Prostate gland (tissue), 2 donors: ENCODE results near the gene PCK1. TPM values are rescaled to one million over a fixed set of nuclear protein-coding genes. Genes with fewer than 3 reads are reported as not detected.

Source experiments
- DNase-seq: peaks from one replicate; pipeline ENCODE4 v3.0.0-alpha.2; 2019; ENCODE audit warnings: low spot score
- H3K27ac ChIP-seq, 2 donors: fragments of 200-600 bp; sonication (generic); 2 replicates each; pipeline ENCODE4 v1.5.1; 2017 to 2019
- H3K27me3 ChIP-seq: fragments of 200-600 bp; sonication (generic); replicated peaks from 2 replicates; pipeline ENCODE4 v1.5.1; 2019; ENCODE audit not compliant: insufficient read depth
- H3K36me3 ChIP-seq, 2 donors: fragments of 200-600 bp; sonication (generic); 1 replicate in 1 of 2; 2 replicates in 1 of 2; pipeline versions ENCODE4 v1.5.1 to v1.8.1; 2017 to 2019
- H3K4me1 ChIP-seq: fragments of 200-600 bp; sonication (generic); replicated peaks from 2 replicates; pipeline ENCODE4 v1.5.1; 2019
- H3K4me3 ChIP-seq, 2 donors: fragments of 200-600 bp; sonication (generic); 2 replicates each; pipeline ENCODE4 v1.5.1; 2017 to 2019
- H3K9me3 ChIP-seq: fragments of 200-600 bp; sonication (generic); 2 replicates; pipeline ENCODE4 v1.5.1; 2017
- CTCF ChIP-seq, 4 experiments: fragments of 200-600 bp in 2 of 4; fragments of 450-650 bp in 2 of 4; sonication (generic) in 2 of 4; IDR thresholded peaks; 1 replicate in 3 of 4; 2 replicates in 1 of 4; pipeline ENCODE4 v1.5.1; 2016 to 2019; ENCODE audit warnings: antibody characterized with exemption in 4 of 4, mild to moderate bottlenecking in 2 of 4, moderate library complexity in 2 of 4
- POLR2A ChIP-seq: fragments of 450-650 bp; IDR thresholded peaks from one replicate; pipeline ENCODE4 v1.6.1; 2016; ENCODE audit warnings: antibody characterized with exemption, mild to moderate bottlenecking
- POLR2AphosphoS5 ChIP-seq: sonication (generic); formaldehyde crosslinking; IDR thresholded peaks from one replicate; pipeline ENCODE4 v1.6.1; 2017; ENCODE audit warnings: antibody characterized with exemption
- WGBS: methylation state at CpG from one replicate; pipeline ENCODE4 v1.1.5; 2018; 5-methylcytosine and 5-hydroxymethylcytosine counted together
- intact Hi-C: fragments of 100-400 bp; cut with DNase I; formaldehyde crosslinking; loops from one replicate; pipeline ENCODE4 v1.14.2; 2022
- total RNA-seq, 2 donors: library from RNA; depleted of rRNA; stranded (reverse); fragments of >200 nt; gene quantifications; one replicate each; pipeline ENCODE4 v1.1.0, GENCODE V29; 2016

Gene PCK1
- total RNA-seq, 2 donors from 2014 or later = 0.68 TPM; not detected in 1

DNA sequence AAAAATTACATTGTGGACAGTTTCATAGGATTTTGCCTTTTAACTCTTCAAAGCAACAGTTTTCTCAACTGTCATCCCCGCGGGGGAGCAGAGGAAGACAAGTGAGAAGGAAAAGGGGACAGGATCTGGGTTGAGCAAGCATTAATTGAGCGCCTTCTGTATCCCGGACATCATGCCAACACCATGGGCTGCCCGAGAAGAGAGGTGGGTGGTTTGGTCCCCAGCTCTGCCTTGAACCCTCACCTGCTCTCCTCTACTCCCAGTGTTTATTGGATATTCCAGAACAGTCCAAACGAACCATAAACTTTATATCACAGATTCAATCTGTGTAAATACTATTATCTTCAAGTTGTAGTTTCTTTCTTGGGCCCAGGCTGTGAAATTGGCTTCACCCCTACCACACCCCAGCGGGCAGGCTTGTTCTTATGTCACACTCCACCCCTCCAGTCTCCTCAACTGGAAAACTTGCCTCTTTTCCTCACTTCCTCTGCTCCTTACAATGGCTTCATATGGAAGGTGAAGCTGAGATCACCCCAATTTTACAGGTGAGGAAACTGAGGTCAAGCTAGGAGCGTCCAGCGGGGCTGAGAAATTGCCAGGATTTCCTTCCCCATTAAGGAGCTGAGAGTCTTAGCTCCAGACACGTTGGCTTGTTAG is 6.0 kb downstream of the PCK1 start:
- 63% methylated on average over 10 of the region's 10 CpGs for WGBS
- H3K36me3 ChIP-seq = no peaks in the 10 kb centered on the region
- no peaks in the 10 kb centered on the region for H3K27me3 ChIP-seq
- H3K4me1 ChIP-seq = no peaks in the 10 kb centered on the region
- no peak for DNase-seq
- TF ChIP-seq POLR2A = no peak
- no peak for TF ChIP-seq POLR2AphosphoS5
- TF ChIP-seq CTCF (IDR thresholded peaks at IDR 0.05) = no peak
- no peak overlapping the region for H3K4me3 ChIP-seq
- H3K27ac ChIP-seq = no peak overlapping the region
- intact Hi-C loops = no loop called here
- no peaks in the 10 kb centered on the region for H3K9me3 ChIP-seq

- no peaks in the 10 kb centered on the region for H3K4me1 ChIP-seq
- no peaks in the 10 kb centered on the region for H3K27me3 ChIP-seq
- no peaks in the 10 kb centered on the region for H3K9me3 ChIP-seq
- WGBS = 67% methylated on average over 9 of the region's 9 CpGs
- no peak for TF ChIP-seq POLR2AphosphoS5
- TF ChIP-seq CTCF (IDR thresholded peaks at IDR 0.05) = no peak
- TF ChIP-seq POLR2A = no peak
- DNase-seq = no peak
- no peak overlapping the region for H3K27ac ChIP-seq
- intact Hi-C loops = no loop called here
- no peak overlapping the region for H3K4me3 ChIP-seq
- no peaks in the 10 kb centered on the region for H3K36me3 ChIP-seq
These were observed 6.7 kb downstream of the PCK1 start for GRCh38 chr20:57567471-57568079.

GRCh38 chr20:57568088-57568896 is 7.4 kb downstream of the PCK1 start:
- WGBS = 70% methylated on average over 12 of the region's 13 CpGs
- Histone ChIP-seq H3K4me3 (no peak overlapping the region), H3K36me3 (no peaks in the 10 kb centered on the region), H3K27me3 (no peaks in the 10 kb centered on the region), H3K4me1 (no peaks in the 10 kb centered on the region), H3K9me3 (no peaks in the 10 kb centered on the region), H3K27ac (no peak overlapping the region)
- intact Hi-C loops = no loop called here
- no peak for TF ChIP-seq CTCF (IDR thresholded peaks at IDR 0.05)
- TF ChIP-seq POLR2AphosphoS5 = no peak
- no peak for TF ChIP-seq POLR2A
- no peak for DNase-seq

DNA sequence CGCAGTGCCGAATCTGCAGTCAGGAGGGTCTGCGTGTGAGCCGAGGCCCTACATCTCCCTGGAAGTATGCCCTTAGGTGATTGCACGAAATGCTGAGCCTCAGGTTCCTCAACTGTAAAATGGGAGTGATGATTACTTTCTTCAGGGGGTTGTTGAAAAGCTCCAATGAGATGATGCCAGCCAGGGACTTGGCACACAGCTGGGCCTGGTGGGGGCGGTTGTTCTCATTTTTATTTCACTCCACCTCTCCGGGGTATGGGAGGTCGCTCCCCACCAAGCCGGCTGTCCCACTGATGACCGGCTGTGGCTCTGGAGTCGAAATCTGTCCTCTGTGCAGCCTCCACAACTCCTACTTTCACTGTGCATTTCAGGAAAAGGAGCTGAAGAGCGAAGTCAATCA is 8.1 kb downstream of the PCK1 start:
- DNase-seq = no peak
- 94% methylated on average over 12 of the region's 12 CpGs for whole genome bisulfite sequencing
- H3K36me3 ChIP-seq = no peaks in the 10 kb centered on the region
- H3K4me1 ChIP-seq = no peaks in the 10 kb centered on the region
- H3K9me3 ChIP-seq = no peaks in the 10 kb centered on the region
- no peak for TF ChIP-seq POLR2AphosphoS5
- H3K27me3 ChIP-seq = no peaks in the 10 kb centered on the region
- H3K4me3 ChIP-seq = no peak overlapping the region
- no peak overlapping the region for H3K27ac ChIP-seq
- intact Hi-C loops = no loop called here

GRCh38 chr20:57570145-57570850 is 9.4 kb downstream of the PCK1 start:
- H3K36me3 ChIP-seq = no peaks in the 10 kb centered on the region
- H3K9me3 ChIP-seq = no peaks in the 10 kb centered on the region
- H3K27ac ChIP-seq = no peak overlapping the region
- TF ChIP-seq POLR2A (no peak), POLR2AphosphoS5 (no peak), CTCF (IDR thresholded peaks at IDR 0.05) (no peak)
- intact Hi-C loops = no loop called here
- peaks cover 2% of the 10 kb centered on the region for H3K27me3 ChIP-seq
- no peak for DNase-seq
- 80% methylated on average over 20 of the region's 20 CpGs for WGBS
- H3K4me3 ChIP-seq = no peak overlapping the region
- H3K4me1 ChIP-seq = no peaks in the 10 kb centered on the region
